H1 (cell line): ENCODE results near the gene PHETA1.

Source experiments
- BRCA1 ChIP-seq: IDR thresholded peaks from 2 replicates; pipeline ENCODE4 v1.6.1; 2012; ENCODE audit warnings: low read depth, low read length, improper control_type of control experiment
- CTCF ChIP-seq, 3 experiments: IDR thresholded peaks; 1 replicate in 2 of 3; 2 replicates in 1 of 3; pipeline versions ENCODE4 v1.5.1 to v1.6.1; 2011; ENCODE audit warnings: low read length in 3 of 3, mild to moderate bottlenecking in 3 of 3, inconsistent platforms in 2 of 3, low read depth in 1 of 3, moderate library complexity in 1 of 3; ENCODE audit not compliant: insufficient read depth in 1 of 3; ENCODE audit errors: control extremely low read depth in 1 of 3
- EZH2 ChIP-seq: fragments of 200-600 bp; sonication (generic); IDR thresholded peaks from 2 replicates; pipeline ENCODE4 v1.7.1; 2012; ENCODE audit warnings: low read depth, mild to moderate bottlenecking, moderate library complexity, low read length, inconsistent platforms; ENCODE audit not compliant: severe bottlenecking
- POLR2A ChIP-seq, 2 experiments: IDR thresholded peaks; 1 replicate in 1 of 2; 2 replicates in 1 of 2; pipeline ENCODE4 v1.6.1; 2011; ENCODE audit warnings: low read depth in 2 of 2, low read length in 2 of 2, mild to moderate bottlenecking in 2 of 2; ENCODE audit errors: control extremely low read depth in 1 of 2
- RXRA ChIP-seq: IDR thresholded peaks from 2 replicates; pipeline ENCODE4 v1.6.1; 2011; ENCODE audit warnings: low read depth, mild to moderate bottlenecking, low read length, moderate library complexity; ENCODE audit not compliant: insufficient read depth
- SP1 ChIP-seq: IDR thresholded peaks from 2 replicates; pipeline ENCODE4 v1.6.1; 2011; ENCODE audit warnings: low read depth, low read length
- SP2 ChIP-seq: IDR thresholded peaks from 2 replicates; pipeline ENCODE4 v1.6.1; 2012; ENCODE audit warnings: mild to moderate bottlenecking, low read length, inconsistent platforms
- SRF ChIP-seq: IDR thresholded peaks from 2 replicates; pipeline ENCODE4 v1.6.1; 2011; ENCODE audit warnings: mild to moderate bottlenecking, low read depth, low read length, moderate library complexity
- TAF1 ChIP-seq: IDR thresholded peaks from 2 replicates; pipeline ENCODE4 v1.6.1; 2011; ENCODE audit warnings: mild to moderate bottlenecking, low read depth, low read length

DNA sequence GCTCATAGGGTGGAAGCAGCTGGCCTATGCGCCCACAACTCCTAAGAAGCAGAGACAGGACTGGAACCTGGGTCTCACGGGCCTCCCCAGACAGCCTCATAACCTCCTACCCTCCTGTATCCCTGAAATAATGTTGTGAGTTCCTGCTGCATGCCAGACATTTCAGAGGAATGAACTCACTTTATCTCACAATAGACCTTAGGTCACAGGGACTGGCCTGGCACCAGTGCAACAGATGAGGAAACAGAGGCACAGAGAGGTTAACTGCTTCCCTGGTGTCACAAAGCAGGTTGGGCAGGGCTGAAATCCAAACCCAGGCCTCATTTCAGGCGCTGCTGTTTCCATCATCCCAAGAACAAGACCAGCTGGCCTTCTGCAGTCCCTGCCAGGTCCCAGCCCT, 5.3 kb downstream of the PHETA1 start:
- TF ChIP-seq BRCA1: no peak
- TF ChIP-seq CTCF (IDR thresholded peaks at IDR 0.05; ENCODE audit: control extremely low read depth in 1 of 3, insufficient read depth in 1 of 3, low read depth in 1 of 3, low read length in 3 of 3): no peak
- no peak for TF ChIP-seq SP1
- TF ChIP-seq RXRA: no peak
- TF ChIP-seq SP2: no peak
- TF ChIP-seq SRF: no peak
- no peak for TF ChIP-seq TAF1
- TF ChIP-seq POLR2A (IDR thresholded peaks at IDR 0.05; ENCODE audit: control extremely low read depth in 1 of 2, low read depth in 2 of 2, low read length in 2 of 2): no peak
- no peak for TF ChIP-seq EZH2
